HG03060 (cell line): ENCODE measurements around the gene ARHGAP26.

Source experiments
- ATAC-seq: cut with Tn5 transposase; IDR thresholded peaks from one replicate; pipeline ENCODE4 v1.9.1; 2021; ENCODE audit warnings: low read depth, moderate number of reproducible peaks; ENCODE audit not compliant: unreplicated experiment

ARHGAP26 gene

DNA sequence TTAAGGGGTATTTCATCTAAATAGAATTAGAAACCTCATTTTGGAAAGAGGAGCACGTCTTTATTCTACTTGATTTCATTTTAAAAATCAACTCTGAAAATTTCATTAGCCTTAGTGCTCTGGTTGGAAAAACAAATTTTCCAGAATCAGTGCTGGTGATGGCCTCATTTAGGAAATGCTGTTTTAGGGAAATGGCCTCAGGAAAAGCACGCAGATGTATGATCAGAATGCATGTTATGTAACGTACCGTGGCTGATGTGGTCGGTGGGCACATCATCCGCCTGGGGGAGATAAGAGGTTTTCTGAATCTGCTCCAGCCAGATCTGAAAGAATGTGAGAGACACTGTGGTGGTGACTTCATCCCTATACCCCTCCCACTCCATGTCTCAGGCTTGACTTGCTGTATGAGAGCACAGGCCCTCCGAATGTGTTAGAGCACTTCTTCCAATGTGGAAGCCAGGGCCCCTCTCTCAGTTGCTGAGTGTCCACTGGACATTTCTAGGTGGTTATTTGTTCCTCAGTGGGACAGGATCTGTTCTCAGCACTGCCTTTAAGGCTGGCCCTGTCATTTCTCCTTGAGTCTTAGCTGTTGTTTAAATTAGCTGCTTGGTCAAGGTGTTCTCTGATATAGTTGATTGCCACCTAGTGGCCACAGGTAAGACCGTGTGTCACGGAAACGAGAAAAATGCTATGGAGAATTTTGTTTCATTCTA lies 96.5 kb downstream of the ARHGAP26 start:
- peak; percentile 45 for ATAC-seq

DNA sequence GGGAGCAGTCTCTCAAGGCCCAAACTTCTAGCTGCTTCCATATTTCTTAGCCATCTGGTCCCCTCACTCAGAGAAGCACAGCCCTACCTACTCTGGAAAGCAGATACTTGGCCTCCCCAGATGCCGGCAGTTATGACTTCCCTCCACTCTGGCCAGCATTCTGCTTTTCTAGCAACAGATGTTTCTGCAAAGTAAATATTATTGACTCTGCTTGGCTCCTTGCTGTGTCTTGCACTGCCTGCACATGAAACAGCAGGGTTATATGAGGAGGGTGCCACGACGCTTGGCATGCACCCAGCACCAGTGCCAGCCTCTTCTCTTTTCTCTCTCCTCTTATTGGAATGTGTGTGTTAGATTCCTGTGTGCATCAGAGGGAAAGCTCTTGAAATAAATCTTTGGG lies 99.7 kb downstream of the ARHGAP26 start:
- no peak for ATAC-seq

DNA sequence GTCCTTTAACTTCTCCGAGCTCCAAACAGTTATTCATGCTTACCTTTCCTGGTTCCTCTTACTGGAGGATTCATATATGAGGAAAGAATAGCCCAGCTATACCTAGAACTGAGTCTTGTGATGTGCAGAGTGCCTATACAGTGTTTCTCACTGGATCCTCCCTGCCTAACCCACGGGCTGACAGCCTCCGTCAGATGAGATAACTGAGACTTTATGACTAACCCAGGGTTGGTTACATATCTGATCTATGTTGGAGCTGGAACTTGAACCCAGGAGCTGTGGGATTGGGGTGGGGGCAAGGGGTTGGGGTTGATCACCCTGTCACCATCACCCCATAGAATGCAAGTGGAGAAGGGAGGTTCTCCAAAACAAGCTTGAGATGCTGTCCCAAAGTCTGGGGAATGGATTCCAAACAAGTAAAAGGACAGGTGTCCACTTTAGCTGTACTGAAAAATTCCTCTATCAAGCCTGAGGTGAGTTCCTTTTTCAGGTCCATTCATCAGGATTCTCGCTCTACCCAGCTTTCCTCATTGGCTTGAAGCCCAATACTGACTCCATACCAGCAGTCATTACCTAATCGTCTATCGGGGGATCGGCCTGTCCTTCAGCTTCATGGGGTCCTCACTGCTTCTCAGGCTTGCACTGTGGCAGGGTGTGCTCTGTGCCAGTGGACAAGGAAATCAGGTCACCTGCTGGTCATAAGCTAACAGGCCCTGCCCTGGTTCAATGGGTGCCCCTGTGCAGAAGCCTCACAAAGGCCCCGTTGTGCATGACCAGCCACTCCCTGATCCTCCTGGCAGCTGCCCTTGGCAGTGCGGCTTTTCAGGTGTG lies 100.6 kb downstream of the ARHGAP26 start:
- no peak for ATAC-seq

- ATAC-seq = no peak
These were observed 101.4 kb downstream of the ARHGAP26 start for GRCh38 chr5:142871363-142872193.

DNA sequence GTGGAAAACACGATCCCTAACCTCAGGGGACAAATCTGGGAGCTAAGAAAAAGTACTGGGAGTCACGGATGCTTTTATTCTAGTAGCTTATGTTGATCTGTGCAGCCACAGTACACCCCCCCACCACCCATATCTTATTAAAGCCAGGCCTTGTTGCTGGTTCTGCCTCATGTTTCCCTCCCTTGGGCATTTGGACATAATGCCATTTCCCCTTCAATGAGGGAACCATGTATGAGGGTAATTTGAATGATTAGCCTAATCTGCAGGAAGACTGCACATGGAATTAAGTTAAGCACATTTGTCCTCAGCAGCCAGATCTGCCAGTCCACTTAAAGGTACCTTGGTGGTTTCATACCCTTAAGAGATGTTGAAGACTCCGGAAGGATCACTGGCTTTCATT lies 102.0 kb downstream of the ARHGAP26 start:
- no peak for ATAC-seq

- ATAC-seq = no peak
These were observed 102.6 kb downstream of the ARHGAP26 start for GRCh38 chr5:142872795-142873194.

DNA sequence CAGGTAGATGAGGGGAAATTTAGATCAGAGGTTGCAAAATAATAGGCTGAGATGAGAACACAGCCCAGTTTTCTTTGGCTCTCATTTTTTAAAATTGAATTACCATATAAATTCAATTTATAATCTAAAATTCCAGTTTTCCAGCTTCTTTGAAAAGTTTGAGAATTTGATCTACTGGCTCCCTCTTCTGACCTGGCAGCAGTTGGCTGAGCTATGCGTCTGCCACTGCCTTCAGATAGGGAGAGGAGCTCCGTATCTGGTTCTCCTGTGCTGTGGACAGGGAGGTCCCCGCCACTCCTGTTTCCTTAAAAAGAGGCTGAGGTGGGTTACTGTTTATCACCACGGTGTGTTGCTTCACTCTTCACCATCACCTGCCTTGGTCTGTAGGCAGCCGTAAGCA lies 103.7 kb downstream of the ARHGAP26 start:
- no peak for ATAC-seq

DNA sequence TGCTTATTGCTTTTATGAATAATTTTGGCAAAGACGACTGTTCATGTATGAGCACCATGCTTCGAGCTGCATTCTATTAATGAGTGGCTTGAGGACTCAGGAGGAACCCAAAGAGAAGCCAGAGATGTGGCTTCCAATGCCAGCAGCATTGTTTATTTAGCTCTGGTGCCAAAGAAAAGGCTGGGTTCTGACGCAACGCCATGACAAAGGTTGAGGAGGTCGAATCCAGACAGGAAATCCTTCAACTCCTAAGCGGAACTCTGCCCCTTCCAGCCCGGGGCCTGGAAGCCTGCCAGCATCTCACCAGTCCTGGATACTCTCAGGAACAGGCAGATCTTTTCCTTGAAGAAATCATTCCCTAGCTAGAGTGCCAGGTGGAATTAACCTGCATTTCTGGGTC lies 104.4 kb downstream of the ARHGAP26 start:
- no peak for ATAC-seq

- no peak for ATAC-seq
These were observed 105.8 kb downstream of the ARHGAP26 start for GRCh38 chr5:142875936-142876335.

- no peak for ATAC-seq
These were observed 106.6 kb downstream of the ARHGAP26 start for GRCh38 chr5:142876817-142877216.

GRCh38 chr5:142878111-142878510 lies 107.9 kb downstream of the ARHGAP26 start:
- no peak for ATAC-seq

DNA sequence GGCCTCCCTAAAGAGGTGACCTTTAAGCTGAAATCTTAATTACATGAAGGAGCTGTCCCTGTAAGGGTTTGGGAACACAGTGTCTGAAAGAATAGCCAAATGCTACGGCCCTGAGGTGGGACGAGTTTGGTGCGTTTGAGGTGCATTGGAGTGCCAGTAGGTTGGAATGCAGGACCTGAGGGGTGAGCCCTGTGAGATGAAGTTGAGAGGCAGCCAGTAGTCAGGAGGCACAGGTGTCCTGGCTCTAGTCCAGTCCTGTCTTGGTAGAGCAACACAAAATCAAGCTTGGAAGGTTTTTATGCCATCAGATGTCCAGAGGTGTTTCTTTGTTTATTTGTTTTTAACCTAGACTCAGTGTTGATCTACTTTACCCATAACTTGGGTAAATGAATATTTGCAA lies 108.5 kb downstream of the ARHGAP26 start:
- no peak for ATAC-seq

DNA sequence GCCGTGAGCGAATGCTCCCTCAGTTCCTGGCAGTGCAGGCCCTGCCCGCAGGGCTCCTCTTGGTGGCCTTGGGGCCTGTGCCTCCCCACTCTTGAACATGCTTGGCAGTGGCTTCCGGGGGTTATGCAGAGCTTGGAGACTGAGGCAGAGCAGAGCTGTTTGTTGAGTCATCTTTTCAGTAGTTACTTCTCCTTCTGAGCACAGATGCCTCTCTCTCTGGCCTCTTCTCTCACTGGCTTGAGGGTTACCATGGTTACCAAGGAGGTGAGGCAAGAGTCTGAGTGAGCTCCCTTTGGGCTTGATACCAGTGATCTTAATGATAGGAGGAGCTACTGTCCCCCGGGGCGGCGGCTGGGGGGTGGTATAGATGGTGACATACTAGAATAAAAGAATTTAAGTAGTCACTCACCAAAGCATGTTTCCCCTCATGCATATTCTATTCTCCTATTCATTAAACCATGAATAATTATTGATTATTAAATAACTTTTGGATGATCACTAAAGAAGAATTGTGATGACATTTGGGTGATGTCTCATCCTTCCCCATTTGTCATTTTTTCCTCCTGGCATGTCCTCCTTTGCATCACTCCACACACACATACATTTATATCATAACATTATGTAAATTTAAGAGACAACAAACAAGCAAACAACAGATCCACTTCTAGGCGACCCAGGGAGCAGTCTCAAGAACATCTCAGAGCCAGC lies 111.1 kb downstream of the ARHGAP26 start:
- peak; percentile 57 for ATAC-seq

GRCh38 chr5:142881784-142882126 lies 111.6 kb downstream of the ARHGAP26 start:
- no peak for ATAC-seq

GRCh38 chr5:142883025-142883424 lies 112.8 kb downstream of the ARHGAP26 start:
- no peak for ATAC-seq

GRCh38 chr5:142883438-142883837 lies 113.3 kb downstream of the ARHGAP26 start:
- no peak for ATAC-seq

GRCh38 chr5:142884029-142884428 lies 113.9 kb downstream of the ARHGAP26 start:
- ATAC-seq = no peak

DNA sequence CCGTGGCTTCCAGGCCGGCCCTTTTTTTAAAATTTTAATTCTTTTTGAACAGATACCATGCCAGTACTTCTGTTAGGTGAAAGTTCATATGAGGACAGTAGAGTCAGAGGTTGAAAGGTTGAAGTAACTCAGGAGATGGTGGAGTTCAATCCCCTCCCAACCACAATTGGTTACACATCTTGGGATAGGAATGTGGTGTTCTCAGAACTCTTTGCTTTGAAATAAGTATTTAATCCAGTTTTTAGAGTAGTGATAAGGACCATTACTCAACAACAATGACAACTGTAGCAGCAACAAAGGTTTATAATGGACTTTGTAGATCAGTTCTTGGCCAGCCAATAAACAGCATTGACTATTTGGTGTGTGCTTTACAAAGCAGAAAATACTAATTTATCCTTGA lies 116.0 kb downstream of the ARHGAP26 start:
- no peak for ATAC-seq

DNA sequence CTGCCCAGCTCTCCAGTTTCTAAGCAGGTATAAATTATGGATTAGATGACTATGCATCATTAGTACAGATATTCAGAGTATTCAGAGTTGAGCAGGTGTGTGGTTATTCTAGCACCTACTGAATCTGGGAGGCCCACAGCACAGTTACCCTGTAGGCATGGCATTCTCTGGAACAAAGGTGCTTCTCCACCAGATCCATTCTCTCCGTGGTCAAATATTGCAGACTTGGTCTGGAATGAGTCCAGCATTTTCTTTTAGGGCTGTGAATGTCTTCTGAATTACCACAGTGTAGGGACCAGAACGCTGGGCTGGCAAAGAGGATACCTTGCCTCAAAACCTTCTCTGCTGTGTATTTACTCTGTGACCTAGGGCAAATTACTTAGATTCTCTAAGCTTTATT lies 116.8 kb downstream of the ARHGAP26 start:
- no peak for ATAC-seq

DNA sequence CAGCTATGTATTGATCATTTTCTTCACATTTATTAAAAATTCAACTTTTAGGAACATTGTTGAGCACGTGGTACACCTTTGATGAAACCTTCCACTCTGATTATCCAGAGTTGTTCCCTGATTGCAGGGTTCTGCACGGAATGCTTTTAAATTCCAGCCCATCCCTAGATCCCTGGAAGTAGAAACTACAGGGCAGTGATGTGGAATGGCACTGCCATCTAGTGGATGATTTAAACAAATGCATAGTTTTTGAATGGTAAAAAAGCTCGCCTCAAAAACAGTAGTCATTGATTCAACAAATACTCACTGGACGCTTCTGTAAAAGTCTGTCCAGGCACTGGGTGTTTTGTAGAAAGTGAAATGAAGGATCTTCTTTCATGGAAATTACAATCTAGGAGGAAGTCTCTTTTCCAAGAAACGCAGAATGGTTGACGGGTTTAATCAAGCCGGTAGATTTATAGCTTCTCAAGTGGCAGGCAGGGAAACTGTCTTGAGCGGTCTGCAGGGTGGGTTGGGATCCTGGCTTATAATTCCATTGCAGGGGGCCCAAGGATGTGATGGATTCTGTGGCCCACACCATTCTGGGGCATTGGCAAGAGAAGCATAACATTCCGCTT lies 118.4 kb downstream of the ARHGAP26 start:
- no peak for ATAC-seq
